Pulmonary artery endothelial cell (primary cell): ENCODE data around the gene COL24A1. TPM values are rescaled to one million over a fixed set of nuclear protein-coding genes. Genes with fewer than 3 reads are reported as not detected.
A peak's percentile ranks its signal among the peaks of the same experiment; 100 is the strongest.
"Not testable (repeated sequence)": the region's sequence is repeated elsewhere in the genome, so short reads cannot be mapped to it uniquely, and the experiment has no call there.

Experiments used
- DNase-seq: peaks from one replicate; pipeline ENCODE4 v3.0.0-alpha.2; 2011; ENCODE audit warnings: low read depth, low spot score
- total RNA-seq: library from RNA; depleted of rRNA; stranded (reverse); fragments of >200 nt; gene quantifications from 2 replicates; pipeline ENCODE4 v1.2.3, GENCODE V29; 2014

COL24A1 gene
- total RNA-seq, 1 donor from 2014 or later = 0.07 TPM

- DNase-seq = no peak
Observed at GRCh38 chr1:85818371-85818770, 338.2 kb downstream of the COL24A1 start.

- no peak for DNase-seq
Observed at GRCh38 chr1:85816606-85817005, 340.0 kb downstream of the COL24A1 start.

- DNase-seq = no peak
Observed at GRCh38 chr1:85815906-85816305, 340.7 kb downstream of the COL24A1 start.

- DNase-seq = no peak
Observed at GRCh38 chr1:85806236-85806965, 350.2 kb downstream of the COL24A1 start.

GRCh38 chr1:85801520-85801919 is 355.1 kb downstream of the COL24A1 start:
- DNase-seq = no peak

- DNase-seq = no peak
Observed at GRCh38 chr1:85799737-85800136, 356.8 kb downstream of the COL24A1 start.

GRCh38 chr1:85798419-85798818 is 358.2 kb downstream of the COL24A1 start:
- DNase-seq = no peak

GRCh38 chr1:85777021-85777420 is 379.6 kb downstream of the COL24A1 start:
- not testable (repeated sequence) for DNase-seq

GRCh38 chr1:85762804-85763203 is 393.8 kb downstream of the COL24A1 start:
- no peak for DNase-seq

- DNase-seq = no peak
Observed at GRCh38 chr1:85756864-85757263, 399.7 kb downstream of the COL24A1 start.

- DNase-seq = no peak
Observed at GRCh38 chr1:85748120-85748519, 408.5 kb downstream of the COL24A1 start.

GRCh38 chr1:85746777-85747176 is 409.8 kb downstream of the COL24A1 start:
- DNase-seq = no peak

- DNase-seq = no peak
Observed at GRCh38 chr1:85743814-85744213, 412.8 kb downstream of the COL24A1 start.

- no peak for DNase-seq
Observed at GRCh38 chr1:85734931-85735330, 421.6 kb downstream of the COL24A1 start.

GRCh38 chr1:85718678-85719340 is 437.8 kb downstream of the COL24A1 start:
- no peak for DNase-seq

- DNase-seq = not testable (repeated sequence)
Observed at GRCh38 chr1:85714418-85715114, 442.0 kb downstream of the COL24A1 start.

- no peak for DNase-seq
Observed at GRCh38 chr1:85708829-85709227, 447.7 kb downstream of the COL24A1 start.

- peak; percentile 88 for DNase-seq
Observed at GRCh38 chr1:85707990-85708828, 448.4 kb downstream of the COL24A1 start, which contains the start of gene ZNHIT6. TSS of gene ZNHIT6 (minus strand) at chr1:85708433. CDS start at chr1:85708284, 149 bp downstream.

GRCh38 chr1:85707267-85707989 is 449.1 kb downstream of the COL24A1 start:
- DNase-seq = no peak

GRCh38 chr1:85705940-85706339 is 450.6 kb downstream of the COL24A1 start:
- no peak for DNase-seq

- DNase-seq = no peak
Observed at GRCh38 chr1:85700422-85700821, 456.1 kb downstream of the COL24A1 start.
